ENCODE results near the gene CTNNAL1.

DNA sequence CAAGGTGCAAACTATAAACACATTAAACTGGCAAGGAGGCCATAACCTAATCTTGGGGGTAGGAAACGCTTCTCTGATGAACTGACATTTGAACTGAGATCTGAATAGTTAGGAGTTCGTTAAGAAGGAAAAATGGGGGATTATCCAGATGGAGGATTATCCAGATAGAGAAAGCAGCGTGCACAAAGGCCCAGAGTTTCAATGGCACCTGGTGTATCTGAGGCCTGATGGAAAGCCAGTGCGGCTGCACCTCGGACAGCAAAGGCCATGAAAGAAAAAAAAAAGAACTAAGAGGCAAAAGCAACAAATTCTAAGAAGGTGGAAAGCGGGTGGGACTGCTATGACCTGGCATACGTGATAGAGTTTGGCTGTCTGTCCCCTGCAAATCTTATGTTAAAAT, 13.0 kb upstream of the CTNNAL1 start:
- TF ChIP-seq, protein P1, sequence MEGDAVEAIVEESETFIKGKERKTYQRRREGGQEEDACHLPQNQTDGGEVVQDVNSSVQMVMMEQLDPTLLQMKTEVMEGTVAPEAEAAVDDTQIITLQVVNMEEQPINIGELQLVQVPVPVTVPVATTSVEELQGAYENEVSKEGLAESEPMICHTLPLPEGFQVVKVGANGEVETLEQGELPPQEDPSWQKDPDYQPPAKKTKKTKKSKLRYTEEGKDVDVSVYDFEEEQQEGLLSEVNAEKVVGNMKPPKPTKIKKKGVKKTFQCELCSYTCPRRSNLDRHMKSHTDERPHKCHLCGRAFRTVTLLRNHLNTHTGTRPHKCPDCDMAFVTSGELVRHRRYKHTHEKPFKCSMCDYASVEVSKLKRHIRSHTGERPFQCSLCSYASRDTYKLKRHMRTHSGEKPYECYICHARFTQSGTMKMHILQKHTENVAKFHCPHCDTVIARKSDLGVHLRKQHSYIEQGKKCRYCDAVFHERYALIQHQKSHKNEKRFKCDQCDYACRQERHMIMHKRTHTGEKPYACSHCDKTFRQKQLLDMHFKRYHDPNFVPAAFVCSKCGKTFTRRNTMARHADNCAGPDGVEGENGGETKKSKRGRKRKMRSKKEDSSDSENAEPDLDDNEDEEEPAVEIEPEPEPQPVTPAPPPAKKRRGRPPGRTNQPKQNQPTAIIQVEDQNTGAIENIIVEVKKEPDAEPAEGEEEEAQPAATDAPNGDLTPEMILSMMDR (IDR thresholded peaks at IDR 0.05) = no peak
- TF ChIP-seq POLR2A (IDR thresholded peaks at IDR 0.05) (no peak), EP300 (IDR thresholded peaks at IDR 0.05) (no peak), POLR2AphosphoS5 (IDR thresholded peaks at IDR 0.05) (no peak)

All from stomach (tissue), 4 donors.